IPS-NIHi7 (cell line): Measurements from ENCODE around the gene EHD1.

Source experiments
- DNase-seq: peaks from one replicate; pipeline ENCODE4 v3.0.0; 2012; ENCODE audit warnings: mixed read lengths; ENCODE audit errors: extremely low spot score

EHD1 gene

GRCh38 chr11:64878494-64879243 lies at the start of gene EHD1:
TSS of gene EHD1 (minus strand) at chr11:64878621. CDS start at chr11:64878464, 157 bp downstream.
- peak; percentile 99 for DNase-seq

GRCh38 chr11:64926689-64927088 lies 48.3 kb upstream of the EHD1 start:
- DNase-seq, result no peak

- DNase-seq, result no peak
Observed at GRCh38 chr11:64925536-64926436, 47.4 kb upstream of the EHD1 start.

GRCh38 chr11:64924910-64925284 lies 46.5 kb upstream of the EHD1 start:
- peak; percentile 35 for DNase-seq

GRCh38 chr11:64923944-64924909 lies 45.8 kb upstream of the EHD1 start, which contains the start of gene PPP2R5B:
TSS of gene PPP2R5B (plus strand) at chr11:64924689. CDS start at chr11:64925735, 1,046 bp downstream.
- peak; percentile 97 for DNase-seq

GRCh38 chr11:64923151-64923661 lies 44.8 kb upstream of the EHD1 start:
- no peak for DNase-seq

GRCh38 chr11:64921384-64921783 lies 43.0 kb upstream of the EHD1 start:
- DNase-seq, result no peak

- no peak for DNase-seq
Observed at GRCh38 chr11:64920124-64920523, 41.7 kb upstream of the EHD1 start.

GRCh38 chr11:64919627-64920026 lies 41.2 kb upstream of the EHD1 start:
- DNase-seq, result no peak

- DNase-seq, result no peak
Observed at GRCh38 chr11:64918017-64918416, 39.6 kb upstream of the EHD1 start.

GRCh38 chr11:64917663-64917995 lies 39.2 kb upstream of the EHD1 start:
- DNase-seq, result no peak

- DNase-seq, result peak; percentile 99
Observed at GRCh38 chr11:64916775-64917662, 38.6 kb upstream of the EHD1 start, which contains the start of gene ATG2A. TSS of gene ATG2A (minus strand) at chr11:64917209. CDS start at chr11:64917135, 74 bp downstream.

- peak; percentile 65 for DNase-seq
Observed at GRCh38 chr11:64916040-64916774, 37.8 kb upstream of the EHD1 start.

GRCh38 chr11:64915376-64915887 lies 37.0 kb upstream of the EHD1 start:
- no peak for DNase-seq

- no peak for DNase-seq
Observed at GRCh38 chr11:64914123-64914522, 35.7 kb upstream of the EHD1 start.

- DNase-seq, result no peak
Observed at GRCh38 chr11:64913171-64913727, 34.8 kb upstream of the EHD1 start.

- DNase-seq, result no peak
Observed at GRCh38 chr11:64911689-64912088, 33.3 kb upstream of the EHD1 start.

GRCh38 chr11:64911142-64911541 lies 32.7 kb upstream of the EHD1 start:
- no peak for DNase-seq
